ENCODE measurements around the gene PALLD.
"Not testable (repeated sequence)": the region's sequence is repeated elsewhere in the genome, so short reads cannot be mapped to it uniquely, and the experiment has no call there.

The PALLD gene

GRCh38 chr4:168711197-168712140 lies 214.6 kb downstream of the PALLD start:
- no peak for DNase-seq

- no peak for DNase-seq
Observed at GRCh38 chr4:168712316-168712890, 215.6 kb downstream of the PALLD start.

- no peak for DNase-seq
Observed at GRCh38 chr4:168713253-168713652, 216.4 kb downstream of the PALLD start.

- no peak for DNase-seq
Observed at GRCh38 chr4:168715896-168716295, 219.0 kb downstream of the PALLD start.

GRCh38 chr4:168716406-168717129 lies 219.7 kb downstream of the PALLD start:
- DNase-seq, result no peak

- DNase-seq, result no peak
Observed at GRCh38 chr4:168717847-168718246, 221.0 kb downstream of the PALLD start.

GRCh38 chr4:168719725-168720124 lies 222.9 kb downstream of the PALLD start:
- DNase-seq, result no peak

- DNase-seq, result no peak
Observed at GRCh38 chr4:168720396-168720900, 223.6 kb downstream of the PALLD start.

- no peak for DNase-seq
Observed at GRCh38 chr4:168722391-168722790, 225.5 kb downstream of the PALLD start.

- no peak for DNase-seq
Observed at GRCh38 chr4:168723020-168723419, 226.2 kb downstream of the PALLD start.

- DNase-seq, result no peak
Observed at GRCh38 chr4:168723569-168723968, 226.7 kb downstream of the PALLD start.

- no peak for DNase-seq
Observed at GRCh38 chr4:168724243-168724642, 227.4 kb downstream of the PALLD start.

- no peak for DNase-seq
Observed at GRCh38 chr4:168724686-168725411, 228.0 kb downstream of the PALLD start.

GRCh38 chr4:168725930-168726329 lies 229.1 kb downstream of the PALLD start:
- no peak for DNase-seq

GRCh38 chr4:168727181-168727580 lies 230.3 kb downstream of the PALLD start:
- not testable (repeated sequence) for DNase-seq

GRCh38 chr4:168731006-168731636 lies 234.3 kb downstream of the PALLD start:
- DNase-seq, result no peak

- no peak for DNase-seq
Observed at GRCh38 chr4:168731706-168732414, 235.0 kb downstream of the PALLD start.

GRCh38 chr4:168732714-168733113 lies 235.9 kb downstream of the PALLD start:
- no peak for DNase-seq

GRCh38 chr4:168734703-168735678 lies 238.1 kb downstream of the PALLD start:
- DNase-seq, result no peak

- no peak for DNase-seq
Observed at GRCh38 chr4:168735735-168736134, 238.9 kb downstream of the PALLD start.
